PC-3 (cell line): ENCODE results near the gene PCDH9. TPM values are rescaled to one million over a fixed set of nuclear protein-coding genes. Genes with fewer than 3 reads are reported as not detected.

ENCODE experiments used
- ATAC-seq: fragments of 200-7000 bp; cut with Tn5 transposase; 2 replicates; pipeline ENCODE4 v1.9.1; 2020; ENCODE audit warnings: mild to moderate bottlenecking, moderate library complexity
- BruUV-seq: library from RNA; stranded (reverse); fragments of 400-500 nt; replicated peaks from 2 replicates; lab custom pipeline; 2021; lab: Mats Ljungman, UMichigan
- CTCF ChIA-PET: fragments of 300-600 bp; sonication (Branson Sonifier 250); formaldehyde crosslinking; loops from one replicate; lab custom pipeline; 2022; ENCODE audit warnings: antibody characterized with exemption; lab: Charles Lee
- POLR2A ChIA-PET: fragments of 300-600 bp; sonication (Branson Sonifier 250); formaldehyde crosslinking; loops from one replicate; lab custom pipeline; 2022; ENCODE audit warnings: antibody characterized with exemption; ENCODE audit not compliant: unreplicated experiment; lab: Charles Lee
- DNase-seq: peaks from one replicate; pipeline ENCODE4 v3.0.0-alpha.2; 2015
- H2AFZ ChIP-seq: fragments of 300-600 bp; sonication (generic); 2 replicates; pipeline ENCODE4 v1.6.0; 2016; ENCODE audit warnings: antibody characterized with exemption, low read length
- H3F3A ChIP-seq: fragments of 300-600 bp; sonication (generic); one replicate; pipeline ENCODE4 v1.6.0; 2017; ENCODE audit warnings: antibody characterized with exemption, low read length, control low read depth, mild to moderate bottlenecking; ENCODE audit not compliant: unreplicated experiment
- H3K27ac ChIP-seq: fragments of 300-600 bp; sonication (generic); 2 replicates; pipeline ENCODE4 v1.5.1; 2016; ENCODE audit warnings: mild to moderate bottlenecking, low read length
- H3K27me3 ChIP-seq: fragments of 300-600 bp; sonication (generic); 2 replicates; pipeline ENCODE4 v1.6.1; 2016; ENCODE audit warnings: low read length, mixed read lengths
- H3K36me3 ChIP-seq: fragments of 300-600 bp; sonication (generic); 2 replicates; pipeline ENCODE4 v1.6.1; 2016; ENCODE audit warnings: low read depth, mixed run types, low read length, mixed read lengths
- H3K4me1 ChIP-seq: fragments of 300-600 bp; sonication (generic); 2 replicates; pipeline ENCODE4 v1.5.1; 2016; ENCODE audit warnings: low read length; ENCODE audit not compliant: insufficient read depth
- H3K4me2 ChIP-seq: fragments of 300-600 bp; sonication (generic); 2 replicates; pipeline ENCODE4 v1.6.0; 2016; ENCODE audit warnings: low read length
- H3K4me3 ChIP-seq: fragments of 300-600 bp; sonication (generic); 2 replicates; pipeline ENCODE4 v1.5.1; 2016; ENCODE audit warnings: mild to moderate bottlenecking, low read length, mixed read lengths
- H3K79me2 ChIP-seq: fragments of 300-600 bp; sonication (generic); 2 replicates; pipeline ENCODE4 v1.6.1; 2017; ENCODE audit warnings: low read length, mixed read lengths
- H3K9ac ChIP-seq: fragments of 300-600 bp; sonication (generic); 2 replicates; pipeline ENCODE4 v1.6.0; 2016; ENCODE audit warnings: mild to moderate bottlenecking, low read length
- H3K9me2 ChIP-seq: fragments of 300-600 bp; sonication (generic); replicated peaks from 2 replicates; pipeline ENCODE4 v1.6.1; 2016; ENCODE audit warnings: mixed run types, low read length, mixed read lengths
- H3K9me3 ChIP-seq: fragments of 300-600 bp; sonication (generic); 2 replicates; pipeline ENCODE4 v1.6.1; 2016; ENCODE audit warnings: low read length, mixed read lengths
- H4K20me1 ChIP-seq: fragments of 300-600 bp; sonication (generic); 2 replicates; pipeline ENCODE4 v1.6.1; 2016; ENCODE audit warnings: low read length, mixed read lengths
- EZH2 ChIP-seq: fragments of 300-600 bp; sonication (generic); IDR thresholded peaks from one replicate; pipeline ENCODE4 v1.6.1; 2017; ENCODE audit warnings: antibody characterized with exemption, mild to moderate bottlenecking, low read length; ENCODE audit not compliant: unreplicated experiment
- EZH2phosphoT487 ChIP-seq: fragments of 300-600 bp; sonication (generic); IDR thresholded peaks from 2 replicates; pipeline ENCODE4 v1.6.1; 2018; ENCODE audit warnings: mild to moderate bottlenecking, antibody characterized with exemption, low read length, borderline replicate concordance
- intact Hi-C: fragments of 100-400 bp; cut with micrococcal nuclease; formaldehyde crosslinking; loops from 2 replicates; pipeline ENCODE4 v1.9.0; 2023
- total RNA-seq: library from RNA; depleted of rRNA; stranded (reverse); fragments of >200 nt; gene quantifications from 2 replicates; pipeline ENCODE4 v1.2.3, GENCODE V29; 2014
- TF ChIP-seq, protein P1 (sequence below): fragments of 300-600 bp; sonication (generic); conservative IDR thresholded peaks from 2 replicates; pipeline ENCODE4 v1.5.1; 2017; ENCODE audit warnings: antibody characterized with exemption, low read depth, mild to moderate bottlenecking, low read length

The PCDH9 gene
- total RNA-seq, 1 experiment from 2014 or later, result 0.98 TPM

DNA sequence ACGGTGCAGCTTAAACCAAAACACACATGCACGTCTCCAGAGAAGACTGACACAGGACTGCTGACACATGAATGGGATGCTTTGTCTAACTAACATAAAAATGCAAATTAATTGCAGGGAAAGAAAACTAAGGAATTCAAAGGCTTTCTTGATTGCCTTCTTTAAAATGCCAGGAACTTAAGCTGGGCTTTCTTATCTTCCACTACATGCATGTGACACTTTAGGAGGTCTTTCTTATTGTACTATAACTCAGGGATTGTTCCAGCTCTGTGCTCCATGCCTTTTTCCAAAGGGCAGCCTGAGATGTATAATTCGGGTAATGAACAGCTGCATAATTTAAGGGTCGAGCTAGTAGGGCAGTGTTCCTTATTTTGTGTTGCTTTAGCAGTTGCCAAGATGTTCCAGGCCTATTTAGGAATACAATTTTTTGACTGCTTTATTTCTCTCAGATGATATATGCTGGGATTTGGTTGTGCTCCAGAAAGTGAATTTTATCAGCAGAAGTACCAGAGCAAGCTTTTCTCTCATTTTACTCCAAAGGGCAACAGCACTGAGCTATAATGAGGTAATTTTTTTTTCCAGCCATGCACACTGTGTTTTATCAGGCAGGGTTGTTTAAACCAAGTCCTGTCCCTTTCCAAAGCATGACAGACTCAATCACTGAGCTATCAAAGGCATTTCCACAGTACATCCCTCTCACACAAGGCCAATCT is 885.2 kb downstream of the PCDH9 start:
- no peak overlapping the region for H3K4me2 ChIP-seq
- no peaks in the 10 kb centered on the region for H3K79me2 ChIP-seq
- no peak overlapping the region for H3K27ac ChIP-seq
- no peak overlapping the region for H3K9ac ChIP-seq
- H4K20me1 ChIP-seq, result no peaks in the 10 kb centered on the region
- no peak for TF ChIP-seq EZH2
- no peak for TF ChIP-seq EZH2phosphoT487
- no peak for ATAC-seq
- no peaks in the 10 kb centered on the region for H3K27me3 ChIP-seq
- POLR2A ChIA-PET, result no interaction called here
- H3K4me3 ChIP-seq, result no peak overlapping the region
- no peak for DNase-seq
- H2AFZ ChIP-seq, result no peak overlapping the region
- no TSS peak for BruUV-seq
- no peaks in the 10 kb centered on the region for H3F3A ChIP-seq
- peaks cover 12% of the 10 kb centered on the region for H3K4me1 ChIP-seq
- H3K9me3 ChIP-seq, result no peaks in the 10 kb centered on the region
- H3K36me3 ChIP-seq, result no peaks in the 10 kb centered on the region
- intact Hi-C loops, result no loop called here
- CTCF ChIA-PET, result no interaction called here
- no peaks in the 10 kb centered on the region for H3K9me2 ChIP-seq

DNA sequence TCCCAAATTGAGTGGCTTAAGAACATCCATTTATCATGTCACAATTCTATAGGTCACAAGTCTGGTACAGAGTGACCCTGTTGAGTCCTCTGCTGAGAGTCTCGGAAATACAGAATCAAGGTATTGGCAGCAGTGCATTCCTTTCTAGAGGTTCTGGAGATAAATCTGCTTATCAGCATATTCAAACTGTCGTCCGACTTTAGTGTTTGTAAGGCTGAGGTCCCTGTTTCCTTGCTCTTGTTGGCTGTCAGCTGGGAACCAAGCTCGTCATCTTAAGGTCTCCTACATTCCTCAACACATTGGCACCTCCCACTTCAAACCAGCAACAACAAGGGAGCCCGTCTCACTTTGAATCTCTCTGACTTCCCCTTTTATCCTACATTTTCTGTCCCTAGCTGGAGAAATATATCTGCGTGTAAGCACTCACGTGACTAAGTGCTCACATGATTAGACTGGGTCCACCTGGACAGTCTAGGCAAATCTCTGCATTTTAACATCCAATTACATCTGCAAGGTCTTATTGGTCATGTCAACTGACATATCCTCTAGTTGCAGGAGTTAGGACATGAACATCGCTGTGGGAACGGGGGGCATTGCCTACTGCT is 886.8 kb downstream of the PCDH9 start:
- CTCF ChIA-PET, result no interaction called here

GRCh38 chr13:66341635-66342377 is 888.3 kb downstream of the PCDH9 start:
- H3K27ac ChIP-seq, result no peak overlapping the region
- H3K4me3 ChIP-seq, result no peak overlapping the region
- no TSS peak for BruUV-seq
- H3K9me3 ChIP-seq, result no peaks in the 10 kb centered on the region
- peaks cover 12% of the 10 kb centered on the region for H3K4me1 ChIP-seq
- ChIA-PET POLR2A (no interaction called here), CTCF (no interaction called here)
- no peaks in the 10 kb centered on the region for H3K79me2 ChIP-seq
- no peak overlapping the region for H3K9ac ChIP-seq
- no peaks in the 10 kb centered on the region for H3K9me2 ChIP-seq
- no peak for ATAC-seq
- no peaks in the 10 kb centered on the region for H3K27me3 ChIP-seq
- no peak for DNase-seq
- H4K20me1 ChIP-seq, result no peaks in the 10 kb centered on the region
- no peak overlapping the region for H2AFZ ChIP-seq
- H3F3A ChIP-seq, result no peaks in the 10 kb centered on the region
- intact Hi-C loops, result loop anchor here (2.0 kb wide), 1 partner anchor 29 kb away; no protein-coding TSS in a partner anchor
- TF ChIP-seq EZH2phosphoT487, result no peak
- TF ChIP-seq, protein P1, sequence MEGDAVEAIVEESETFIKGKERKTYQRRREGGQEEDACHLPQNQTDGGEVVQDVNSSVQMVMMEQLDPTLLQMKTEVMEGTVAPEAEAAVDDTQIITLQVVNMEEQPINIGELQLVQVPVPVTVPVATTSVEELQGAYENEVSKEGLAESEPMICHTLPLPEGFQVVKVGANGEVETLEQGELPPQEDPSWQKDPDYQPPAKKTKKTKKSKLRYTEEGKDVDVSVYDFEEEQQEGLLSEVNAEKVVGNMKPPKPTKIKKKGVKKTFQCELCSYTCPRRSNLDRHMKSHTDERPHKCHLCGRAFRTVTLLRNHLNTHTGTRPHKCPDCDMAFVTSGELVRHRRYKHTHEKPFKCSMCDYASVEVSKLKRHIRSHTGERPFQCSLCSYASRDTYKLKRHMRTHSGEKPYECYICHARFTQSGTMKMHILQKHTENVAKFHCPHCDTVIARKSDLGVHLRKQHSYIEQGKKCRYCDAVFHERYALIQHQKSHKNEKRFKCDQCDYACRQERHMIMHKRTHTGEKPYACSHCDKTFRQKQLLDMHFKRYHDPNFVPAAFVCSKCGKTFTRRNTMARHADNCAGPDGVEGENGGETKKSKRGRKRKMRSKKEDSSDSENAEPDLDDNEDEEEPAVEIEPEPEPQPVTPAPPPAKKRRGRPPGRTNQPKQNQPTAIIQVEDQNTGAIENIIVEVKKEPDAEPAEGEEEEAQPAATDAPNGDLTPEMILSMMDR, result no peak
- no peak for TF ChIP-seq EZH2
- no peaks in the 10 kb centered on the region for H3K36me3 ChIP-seq
- H3K4me2 ChIP-seq, result no peak overlapping the region

More for the DNA sequence above, 886.8 kb downstream of the PCDH9 start:
- BruUV-seq, result no TSS peak
- no peak for ATAC-seq
- no peaks in the 10 kb centered on the region for H3K27me3 ChIP-seq
- H3K4me3 ChIP-seq, result no peak overlapping the region
- no peaks in the 10 kb centered on the region for H3K36me3 ChIP-seq
- H3K79me2 ChIP-seq, result no peaks in the 10 kb centered on the region
- H3K9me3 ChIP-seq, result no peaks in the 10 kb centered on the region
- H3K4me1 ChIP-seq, result peaks cover 12% of the 10 kb centered on the region
- POLR2A ChIA-PET, result no interaction called here
- H3F3A ChIP-seq, result no peaks in the 10 kb centered on the region
- H3K9ac ChIP-seq, result no peak overlapping the region
- H3K27ac ChIP-seq, result no peak overlapping the region
- no peak overlapping the region for H2AFZ ChIP-seq
- H4K20me1 ChIP-seq, result no peaks in the 10 kb centered on the region
- intact Hi-C loops, result no loop called here
- H3K9me2 ChIP-seq, result no peaks in the 10 kb centered on the region
- no peak for TF ChIP-seq EZH2
- TF ChIP-seq, protein P1, result no peak
- TF ChIP-seq EZH2phosphoT487, result no peak
- H3K4me2 ChIP-seq, result no peak overlapping the region
- DNase-seq, result no peak
